Pancreas (tissue), 10 donors: Measurements from ENCODE around the gene AGBL1. TPM values are rescaled to one million over a fixed set of nuclear protein-coding genes. Genes with fewer than 3 reads are reported as not detected.

ENCODE experiments used
- ATAC-seq, 4 donors: fragments of 200-7000 bp; cut with Tn5 transposase; one replicate each; pipeline versions ENCODE4 v1.8.0 to v1.9.1; 2020; ENCODE audit warnings: mild to moderate bottlenecking in 4 of 4, moderate library complexity in 4 of 4
- DNase-seq, 6 donors: peaks; one replicate each; pipeline ENCODE4 v3.0.0-alpha.2; 2020
- FAIRE-seq: peaks from 2 replicates; lab custom pipeline; 2012; peaks lifted over from hg19 to GRCh38; lab: Jason Lieb, UNC
- H3K27ac ChIP-seq, 4 donors: fragments of 200-600 bp; sonication (generic); 1 replicate in 3 of 4; 2 replicates in 1 of 4; pipeline versions ENCODE4 v1.5.0 to v1.8.0; 2020
- H3K27me3 ChIP-seq, 4 donors: fragments of 200-600 bp; one replicate each; pipeline ENCODE4 v1.8.0; 2021
- H3K36me3 ChIP-seq, 3 donors: fragments of 200-600 bp; sonication (generic) in 1 of 3; one replicate each; pipeline versions ENCODE4 v1.5.0 to v1.8.0; 2020 to 2021
- H3K4me1 ChIP-seq, 3 donors: fragments of 200-600 bp; one replicate each; pipeline ENCODE4 v1.8.0; 2021
- H3K4me3 ChIP-seq, 4 donors: fragments of 200-600 bp; sonication (generic) in 2 of 4; one replicate each; pipeline versions ENCODE4 v1.5.0 to v1.8.0; 2020 to 2021
- H3K9me3 ChIP-seq, 4 donors: fragments of 200-600 bp; one replicate each; pipeline ENCODE4 v1.8.0; 2021
- CTCF ChIP-seq, 4 donors: fragments of 200-600 bp; sonication (generic) in 3 of 4; IDR thresholded peaks; one replicate each; pipeline versions ENCODE4 v1.5.0 to v1.8.0; 2021; ENCODE audit warnings: antibody characterized with exemption in 4 of 4
- WGBS, 2 donors: extraction: QIAGEN DNeasy Blood & Tissue Kit; methylation state at CpG; one replicate each; pipeline ENCODE4 v1.1.7; 2013; 5-methylcytosine and 5-hydroxymethylcytosine counted together
- intact Hi-C, 3 donors: fragments of 100-400 bp; cut with DNase I; formaldehyde crosslinking; loops; one replicate each; pipeline versions ENCODE4 v1.11.1 to v1.14.2; 2022
- polyA plus RNA-seq, 2 donors: library from polyadenylated mRNA; stranded (reverse); fragments of 200-250 nt; gene quantifications; one replicate each; pipeline ENCODE4 v1.2.3, GENCODE V29; 2013
- total RNA-seq, 6 donors: library from RNA; stranded (reverse); fragmentation: NEBNext Ultra II Directional in 4 of 6; extraction: Animal tissue kit (Norgen Biotek cat#: 25700) in 4 of 6; gene quantifications; one replicate each; pipeline versions ENCODE4 v1.2.1 to v1.2.4, GENCODE V29; 2021 to 2023
- donor health status: healthy with polysubstance abuse.
- donor health status: DM: no; HTN: no; CAD: no; lungs with moderate emphysema.
- donor health status: DM: no; HTN: no; CAD: no.
- donor health status: control.
- donor health status: control.
- donor health status: Bipolar disorder and iron deficiency.
- donor health status: DM: yes; HTN: yes; CAD: no.
- donor health status: DM: no; HTN: no; CAD: no.
- donor health status: DM: no; HTN: no; CAD: no.
- donor health status: DM: yes; HTN: yes; CAD: no.

Gene AGBL1
- total and polyA plus RNA-seq, 8 donors, result under 0.01 to 0.06 (median 0.05) TPM; not detected in 5

DNA sequence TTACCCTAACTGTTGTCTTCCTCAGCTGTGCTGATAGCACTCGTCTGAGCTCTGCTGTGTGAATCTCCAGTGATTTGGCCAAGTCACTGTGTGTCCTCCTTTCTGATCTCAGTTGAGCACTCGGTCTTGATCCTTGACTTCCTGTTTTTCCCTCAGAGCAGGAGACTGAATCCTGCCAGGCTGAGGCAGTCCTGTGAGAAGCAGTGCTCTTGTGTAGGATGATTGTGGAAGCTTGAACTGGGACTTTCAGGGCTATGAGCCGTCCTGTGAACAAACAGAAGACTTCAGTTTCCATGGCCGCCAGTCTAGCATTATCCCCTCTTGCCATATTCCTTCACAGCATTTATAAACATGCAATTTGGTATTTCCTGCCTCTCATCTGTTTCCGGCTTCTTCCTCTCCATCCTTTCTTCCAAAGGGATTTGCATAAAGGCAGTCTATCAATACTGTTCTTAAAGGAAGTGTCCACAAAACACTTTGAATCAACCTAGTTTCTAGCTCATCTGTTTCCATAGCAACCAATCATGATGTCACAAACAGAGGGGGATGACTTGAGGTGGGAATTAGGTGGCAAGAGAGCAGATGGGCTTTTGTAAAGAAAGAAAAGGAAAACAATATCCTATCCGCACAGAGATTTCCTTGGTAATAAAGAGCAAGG is 237.2 kb downstream of the AGBL1 start:
- Histone ChIP-seq H3K27ac (no peak overlapping the region), H3K9me3 (no peaks in the 10 kb centered on the region), H3K27me3 (no peaks in the 10 kb centered on the region), H3K4me1 (no peaks in the 10 kb centered on the region), H3K36me3 (no peaks in the 10 kb centered on the region), H3K4me3 (no peak overlapping the region)
- intact Hi-C loops, result no loop called here
- ATAC-seq (no peak), DNase-seq (no peak), FAIRE-seq (no peak)
- no peak for TF ChIP-seq CTCF (IDR thresholded peaks at IDR 0.05)
- 25 to 28% methylated on average over 6 of the region's 6 CpGs for WGBS, 2 donors

DNA sequence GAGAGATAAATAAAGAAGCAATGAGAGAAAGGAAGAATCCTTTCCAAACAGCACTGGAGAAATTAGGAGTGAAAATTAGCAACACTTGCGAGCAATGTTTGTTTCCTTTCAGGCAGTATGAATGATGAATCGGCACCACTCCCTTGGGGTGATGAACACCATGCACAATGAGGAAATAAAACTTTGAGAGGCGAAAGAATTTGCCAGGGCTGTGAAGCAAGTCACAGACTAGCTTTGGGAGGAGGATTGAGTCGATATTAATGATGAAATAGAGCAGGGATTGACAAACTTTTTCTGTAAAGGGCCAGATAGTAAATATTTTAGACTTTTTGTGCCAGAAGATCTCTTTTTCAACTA is 237.7 kb downstream of the AGBL1 start:
- Histone ChIP-seq H3K9me3 (no peaks in the 10 kb centered on the region), H3K27me3 (peaks cover 0 to 3% (median 0%) of the 10 kb centered on the region in 4 donors), H3K27ac (no peak overlapping the region), H3K4me3 (no peak overlapping the region), H3K4me1 (no peaks in the 10 kb centered on the region), H3K36me3 (no peaks in the 10 kb centered on the region)
- FAIRE-seq (no peak), ATAC-seq (peak in 2 of 4 donors; percentile 44 to 69), DNase-seq (no peak)
- intact Hi-C loops, result no loop called here
- TF ChIP-seq CTCF (IDR thresholded peaks at IDR 0.05), result no peak
- WGBS, 2 donors, result 45 to 54% methylated on average over 4 of the region's 4 CpGs

- no peak for DNase-seq
These were observed 243.0 kb downstream of the AGBL1 start for GRCh38 chr15:86322629-86323028.

DNA sequence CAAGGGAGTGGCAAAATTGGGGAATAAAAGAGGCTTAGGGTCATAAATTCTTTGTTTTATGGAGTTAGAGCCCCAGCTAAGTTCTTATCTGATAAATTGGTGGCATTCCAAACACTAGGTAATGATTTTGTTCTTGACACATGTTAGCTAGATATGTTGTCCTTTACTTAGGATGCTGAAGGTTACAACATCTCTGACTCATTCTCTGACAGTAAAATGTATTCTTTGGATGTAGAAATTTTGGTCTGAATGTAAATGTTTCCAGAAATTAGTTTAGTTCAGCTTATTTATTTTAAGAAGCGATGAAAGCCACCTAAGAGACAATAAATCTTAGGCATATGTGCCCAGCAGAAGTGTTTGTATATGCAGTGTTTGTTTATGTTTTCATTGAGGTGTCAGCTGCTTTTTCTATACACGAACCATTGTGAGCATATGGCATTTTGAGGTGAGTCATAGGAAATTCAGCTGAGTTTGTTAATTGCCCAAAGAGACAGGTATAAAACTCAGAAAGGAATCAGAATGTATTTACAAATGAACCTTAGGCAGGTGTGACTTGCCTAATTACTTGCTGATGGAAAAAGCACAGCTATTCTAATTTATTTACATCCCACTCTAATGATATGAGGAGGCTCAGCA is 247.7 kb downstream of the AGBL1 start:
- Histone ChIP-seq H3K36me3 (no peaks in the 10 kb centered on the region), H3K9me3 (no peaks in the 10 kb centered on the region), H3K27me3 (peaks cover 0 to 5% (median 0%) of the 10 kb centered on the region in 4 donors), H3K4me1 (no peaks in the 10 kb centered on the region), H3K27ac (no peak overlapping the region), H3K4me3 (no peak overlapping the region)
- intact Hi-C loops, result no loop called here
- TF ChIP-seq CTCF (IDR thresholded peaks at IDR 0.05), result no peak
- DNase-seq (no peak), FAIRE-seq (no peak), ATAC-seq (no peak)
- 37% methylated on average over 2 of the region's 2 CpGs for WGBS, 2 donors

More at GRCh38 chr15:86322629-86323028, 243.0 kb downstream of the AGBL1 start:
- FAIRE-seq (no peak), ATAC-seq (no peak)
- intact Hi-C loops, result no loop called here
- H3K36me3 ChIP-seq, result no peaks in the 10 kb centered on the region
- WGBS, 2 donors, result 32 to 35% methylated on average over 1 of the region's 1 CpG
- H3K4me3 ChIP-seq, result no peak overlapping the region
- no peaks in the 10 kb centered on the region for H3K9me3 ChIP-seq
- no peak overlapping the region for H3K27ac ChIP-seq
- peaks cover 0 to 8% (median 0%) of the 10 kb centered on the region in 4 donors for H3K27me3 ChIP-seq
- no peaks in the 10 kb centered on the region for H3K4me1 ChIP-seq
- no peak for TF ChIP-seq CTCF (IDR thresholded peaks at IDR 0.05)

GRCh38 chr15:86328658-86329057 is 249.0 kb downstream of the AGBL1 start:
- ATAC-seq (no peak), FAIRE-seq (no peak), DNase-seq (no peak)
- intact Hi-C loops, result no loop called here
- WGBS, 2 donors, result 40 to 49% methylated on average over 2 of the region's 2 CpGs
- Histone ChIP-seq H3K4me1 (no peaks in the 10 kb centered on the region), H3K27ac (no peak overlapping the region), H3K36me3 (no peaks in the 10 kb centered on the region), H3K9me3 (no peaks in the 10 kb centered on the region), H3K4me3 (no peak overlapping the region), H3K27me3 (peaks cover 0 to 3% (median 0%) of the 10 kb centered on the region in 4 donors)
- no peak for TF ChIP-seq CTCF (IDR thresholded peaks at IDR 0.05)
